ENCODE data around the gene TRIM72.
"Not testable (repeated sequence)": the region's sequence is repeated elsewhere in the genome, so short reads cannot be mapped to it uniquely, and the experiment has no call there.

- TF ChIP-seq CTCF, POLR2A (IDR thresholded peaks at IDR 0.05): not testable (repeated sequence)
Observed at GRCh38 chr16:31269973-31270372, 56.1 kb downstream of the TRIM72 start.

Data from Peyer's patch (tissue), 4 donors.